NK-92 (cell line): ENCODE data around the gene CNPY2.
"Not testable (repeated sequence)": the region's sequence is repeated elsewhere in the genome, so short reads cannot be mapped to it uniquely, and the experiment has no call there.

Experiments used
- DNase-seq: peaks from one replicate; lab custom pipeline; 2025; ENCODE audit not compliant: unreplicated experiment; lab: John Stamatoyannopoulos, UW

CNPY2 gene

GRCh38 chr12:56315622-56316473, at the start of gene CNPY2:
Gene CNPY2 (minus strand): TSS chr12:56315988. CDS start chr12:56315217, 771 bp downstream.
- peak; percentile 69 for DNase-seq

GRCh38 chr12:56362130-56363059, 46.6 kb upstream of the CNPY2 start, which contains the start of gene APOF:
Gene APOF (minus strand): TSS chr12:56362857. CDS start chr12:56362745, 112 bp downstream.
- no peak for DNase-seq

GRCh38 chr12:56361487-56362129, 45.8 kb upstream of the CNPY2 start:
- no peak for DNase-seq

- DNase-seq: peak; percentile 93
Measured at GRCh38 chr12:56359851-56360767, 44.3 kb upstream of the CNPY2 start, which contains the start of gene STAT2. Gene STAT2 (minus strand): TSS chr12:56360107. CDS start chr12:56356571, 3,536 bp downstream.

- DNase-seq: no peak
Measured at GRCh38 chr12:56358836-56359532, 43.2 kb upstream of the CNPY2 start.

- no peak for DNase-seq
Measured at GRCh38 chr12:56351325-56351724, 35.5 kb upstream of the CNPY2 start.

GRCh38 chr12:56350662-56351061, 34.9 kb upstream of the CNPY2 start:
- DNase-seq: no peak

- no peak for DNase-seq
Measured at GRCh38 chr12:56348776-56349175, 33.0 kb upstream of the CNPY2 start.

- DNase-seq: not testable (repeated sequence)
Measured at GRCh38 chr12:56347255-56347654, 31.5 kb upstream of the CNPY2 start.

GRCh38 chr12:56346675-56347074, 30.9 kb upstream of the CNPY2 start:
- no peak for DNase-seq

GRCh38 chr12:56342290-56342689, 26.5 kb upstream of the CNPY2 start:
- not testable (repeated sequence) for DNase-seq

- no peak for DNase-seq
Measured at GRCh38 chr12:56341616-56342015, 25.8 kb upstream of the CNPY2 start.

- DNase-seq: no peak
Measured at GRCh38 chr12:56339158-56339422, 23.3 kb upstream of the CNPY2 start.

GRCh38 chr12:56338308-56339157, 22.7 kb upstream of the CNPY2 start, which contains the start of gene IL23A:
Gene IL23A (plus strand): TSS chr12:56338884. CDS start chr12:56339045, 161 bp downstream.
- DNase-seq: no peak

GRCh38 chr12:56337753-56338251, 22.0 kb upstream of the CNPY2 start:
- DNase-seq: no peak

GRCh38 chr12:56336361-56337167, 20.8 kb upstream of the CNPY2 start:
- DNase-seq: no peak

GRCh38 chr12:56335527-56335926, 19.7 kb upstream of the CNPY2 start:
- not testable (repeated sequence) for DNase-seq

- no peak for DNase-seq
Measured at GRCh38 chr12:56334490-56334793, 18.7 kb upstream of the CNPY2 start.
